Stimulated activated CD8-positive, alpha-beta memory T cell treated with anti-CD3 and anti-CD28 coated beads, Interleukin-4, amount 100 ng/mL, for 48 hours (primary cell): Measurements from ENCODE around the gene RAP2A.

Experiments
- DNase-seq: peaks from one replicate; pipeline ENCODE4 v3.0.0-alpha.2; 2020

Gene RAP2A

GRCh38 chr13:97498419-97498818 lies 64.5 kb downstream of the RAP2A start:
- no peak for DNase-seq

DNA sequence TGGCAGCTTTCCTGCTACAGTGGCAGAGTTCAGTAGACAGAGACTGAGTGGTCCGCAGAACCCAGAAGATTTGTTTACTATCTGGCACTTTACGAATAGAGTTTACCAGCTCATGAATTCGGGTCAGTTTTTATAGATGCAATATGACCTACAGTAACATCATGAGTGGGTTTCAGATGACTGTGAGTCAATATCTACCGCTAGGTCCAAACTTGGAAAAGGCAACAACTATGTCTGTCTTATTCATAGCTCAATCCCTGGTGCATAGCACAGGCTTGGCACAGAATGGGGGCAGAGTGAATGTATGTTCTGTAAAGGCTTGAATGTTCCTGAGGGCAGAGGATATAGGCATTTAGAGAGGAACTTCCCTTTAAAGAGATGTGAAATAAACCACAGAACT lies 65.2 kb downstream of the RAP2A start:
- no peak for DNase-seq

DNA sequence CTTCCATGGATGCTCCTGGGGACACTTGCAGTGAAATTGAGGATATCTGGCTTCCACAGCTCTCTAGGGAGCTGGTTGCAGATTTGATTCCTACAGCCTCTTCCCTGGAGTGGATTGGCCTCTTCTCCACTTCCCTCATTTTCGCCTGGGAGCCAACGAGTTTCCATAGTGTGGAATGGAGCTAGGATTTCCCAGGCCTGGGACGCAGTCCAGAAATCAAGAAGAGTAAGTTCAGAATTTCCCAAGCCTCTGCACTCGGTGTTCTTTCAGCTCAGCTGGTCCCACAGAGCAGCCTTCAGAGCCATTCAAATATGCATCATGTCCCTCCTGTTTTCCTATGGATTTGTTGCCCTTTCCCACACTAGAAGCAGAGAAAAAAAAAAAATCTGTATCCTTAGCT lies 68.2 kb downstream of the RAP2A start:
- no peak for DNase-seq

GRCh38 chr13:97502706-97503105 lies 68.7 kb downstream of the RAP2A start:
- no peak for DNase-seq

DNA sequence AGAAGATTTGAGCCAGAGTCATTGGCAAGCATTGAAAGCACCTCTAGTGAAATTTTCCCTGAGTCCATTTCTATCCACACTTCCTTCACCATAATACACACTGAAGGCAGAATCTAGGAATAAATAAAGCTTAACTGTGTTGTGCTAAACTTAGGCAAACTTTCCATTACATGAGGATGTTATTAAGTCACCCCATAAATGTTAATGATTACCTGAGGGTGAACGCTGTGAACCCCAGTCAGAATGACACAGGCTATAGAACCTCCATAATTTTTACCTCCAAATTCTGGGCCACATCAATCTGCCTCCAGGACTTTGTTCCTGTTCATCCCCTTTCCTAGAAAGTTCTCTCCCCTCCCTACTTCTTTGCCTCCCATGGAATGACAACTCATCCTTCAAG lies 71.0 kb downstream of the RAP2A start:
- DNase-seq = no peak

- DNase-seq = no peak
These were observed 72.5 kb downstream of the RAP2A start for GRCh38 chr13:97506511-97506910.

- no peak for DNase-seq
These were observed 78.8 kb downstream of the RAP2A start for GRCh38 chr13:97512732-97513131.

- DNase-seq = no peak
These were observed 81.7 kb downstream of the RAP2A start for GRCh38 chr13:97515643-97516042.

GRCh38 chr13:97517967-97518366 lies 84.0 kb downstream of the RAP2A start:
- no peak for DNase-seq
